ENCODE data around the gene CORO2A.
"Not testable (repeated sequence)": the region's sequence is repeated elsewhere in the genome, so short reads cannot be mapped to it uniquely, and the experiment has no call there.

The CORO2A gene

GRCh38 chr9:98142925-98143481, 49.4 kb downstream of the CORO2A start:
- no peak for DNase-seq (ENCODE audit: low read depth in 3 of 3)

DNA sequence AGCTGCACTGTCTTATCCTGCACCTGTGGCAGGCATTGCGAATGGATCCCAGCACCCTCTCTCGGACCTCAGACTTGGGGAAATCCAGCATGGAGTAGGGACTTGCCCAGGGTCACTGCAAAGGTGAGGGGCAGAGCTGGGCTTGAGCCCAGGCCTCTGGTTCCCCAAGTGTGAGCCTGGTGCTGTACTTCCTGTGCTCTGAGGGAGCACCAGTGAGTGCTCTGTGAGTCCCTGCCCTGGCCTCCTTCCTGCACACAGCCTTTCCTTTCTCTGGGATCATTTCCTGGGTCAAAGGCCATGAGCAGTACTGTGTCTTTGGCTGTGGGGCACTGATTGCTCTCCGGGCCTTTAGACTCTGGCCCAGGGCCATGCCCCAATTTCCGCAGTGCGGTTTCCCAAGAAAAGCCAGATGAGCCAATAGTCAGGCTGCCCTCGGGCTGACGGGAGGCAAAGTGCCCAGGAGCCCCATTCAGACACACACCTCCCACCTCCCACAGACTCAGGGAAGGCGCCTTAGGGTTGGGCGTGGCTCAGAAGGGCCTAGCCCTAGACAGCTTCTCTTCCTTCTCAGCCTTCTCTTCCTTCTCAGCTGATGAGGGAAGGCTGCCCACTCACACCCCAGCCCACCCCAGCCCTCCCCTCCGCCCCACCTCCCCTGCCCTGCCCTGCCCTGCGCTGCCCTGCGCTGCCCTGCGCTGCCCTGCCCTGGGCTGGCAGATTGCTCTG, 50.1 kb downstream of the CORO2A start:
- no peak for DNase-seq (ENCODE audit: low read depth in 3 of 3)

DNA sequence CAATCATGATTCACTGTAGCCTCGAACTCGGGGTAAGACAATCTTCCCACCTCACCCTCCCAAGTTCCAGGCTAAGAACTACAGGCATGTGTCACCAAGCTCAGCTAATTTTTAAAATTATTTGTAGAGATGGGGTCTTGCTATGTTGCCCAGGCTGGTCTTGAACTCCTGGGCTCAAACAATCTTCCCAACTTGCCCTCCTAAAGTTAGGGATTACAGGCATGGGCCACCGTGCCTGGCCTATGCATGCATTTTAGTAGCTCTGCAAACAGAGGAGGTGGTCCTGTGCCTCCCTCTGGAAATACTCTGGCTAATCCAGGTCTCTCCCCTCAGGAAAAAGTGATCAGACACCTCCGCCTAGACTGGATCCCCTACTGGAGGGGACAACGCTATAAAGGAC, 51.9 kb downstream of the CORO2A start:
- DNase-seq (ENCODE audit: low read depth in 3 of 3), result no peak

DNA sequence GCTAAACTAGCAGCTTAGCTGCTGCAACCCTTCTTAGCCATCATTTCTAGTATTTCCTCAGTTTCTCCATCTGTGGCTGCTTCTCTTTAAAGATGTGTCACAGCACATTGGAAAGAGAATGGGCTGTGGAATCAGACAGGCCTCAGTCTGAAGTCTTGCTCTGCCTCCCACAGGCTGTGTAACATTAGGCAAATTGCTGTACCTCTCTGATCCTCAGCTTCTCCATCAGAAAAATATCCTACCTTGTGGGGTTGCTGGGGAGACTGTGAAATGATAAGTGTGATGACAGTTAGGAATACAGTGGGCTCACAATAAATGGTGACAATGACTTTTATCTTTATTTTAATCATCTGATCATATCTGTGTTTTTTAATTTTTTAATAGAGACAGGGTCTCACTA, 55.9 kb downstream of the CORO2A start:
- no peak for DNase-seq (ENCODE audit: low read depth in 3 of 3)

DNA sequence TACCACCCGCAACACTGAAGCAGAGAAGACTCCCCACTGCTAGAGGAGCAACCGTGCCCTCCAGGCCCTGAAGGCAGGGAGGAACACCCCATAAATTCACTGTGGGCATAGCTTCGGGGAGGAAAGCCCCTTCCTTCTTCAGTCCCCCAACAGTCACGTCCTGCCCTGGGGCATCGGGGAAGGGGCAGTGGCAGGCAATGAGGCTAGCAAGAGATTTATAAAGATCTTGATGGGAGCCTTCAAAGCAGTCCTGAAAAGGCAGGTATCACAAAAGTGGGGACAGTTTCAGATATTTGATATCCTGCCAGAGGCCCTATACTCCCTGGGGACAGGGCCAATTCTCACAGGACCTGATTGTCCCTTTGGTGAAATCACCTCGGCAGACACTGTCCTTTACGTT, 56.5 kb downstream of the CORO2A start:
- no peak for DNase-seq (ENCODE audit: low read depth in 3 of 3)

- no peak for DNase-seq (ENCODE audit: low read depth in 3 of 3)
Measured at GRCh38 chr9:98135558-98135934, 56.9 kb downstream of the CORO2A start.

- DNase-seq (ENCODE audit: low read depth in 3 of 3), result no peak
Measured at GRCh38 chr9:98134702-98135557, 57.5 kb downstream of the CORO2A start.

DNA sequence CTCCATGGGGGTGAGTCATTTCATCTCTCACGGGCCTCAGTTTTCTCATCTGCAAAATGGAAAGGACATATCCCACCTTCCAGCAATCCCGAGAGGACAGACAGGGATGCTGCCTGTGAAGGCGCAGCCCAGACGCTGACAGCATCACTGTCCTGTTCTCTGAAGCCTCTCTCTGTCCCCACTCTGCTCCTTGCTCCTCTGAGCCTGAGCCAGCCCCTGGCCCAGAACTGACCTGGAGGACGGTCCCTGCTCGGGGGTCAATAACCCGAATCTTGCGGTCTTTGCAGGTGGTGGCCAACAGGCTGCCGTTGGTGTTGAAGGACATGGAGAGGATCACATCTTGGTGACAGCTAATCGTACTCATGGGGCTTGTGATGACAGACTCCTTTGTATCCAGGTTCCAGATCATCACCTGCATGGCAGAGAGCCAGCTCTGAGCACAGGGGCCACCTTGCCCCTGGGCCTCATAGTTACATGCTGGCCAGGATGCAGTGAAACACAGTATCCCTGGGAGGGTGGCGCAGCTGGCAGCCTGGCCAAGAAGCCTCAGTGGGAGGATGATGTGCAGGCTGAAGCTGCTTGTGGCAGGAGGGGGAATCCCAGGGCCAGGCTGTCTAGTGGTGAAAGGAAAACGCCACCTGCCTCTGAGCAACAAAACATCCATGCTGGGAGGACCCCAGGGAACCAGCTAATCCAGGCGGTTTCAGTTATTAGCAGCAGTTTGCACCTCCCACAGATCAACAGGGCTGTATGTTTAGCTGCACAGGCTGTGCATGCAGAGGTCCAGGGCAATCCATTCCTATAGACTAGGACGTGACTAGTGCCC, 59.4 kb downstream of the CORO2A start:
- DNase-seq (ENCODE audit: low read depth in 3 of 3), result no peak

- no peak for DNase-seq (ENCODE audit: low read depth in 3 of 3)
Measured at GRCh38 chr9:98132158-98132557, 60.3 kb downstream of the CORO2A start.

- no peak for DNase-seq (ENCODE audit: low read depth in 3 of 3)
Measured at GRCh38 chr9:98130576-98131228, 61.7 kb downstream of the CORO2A start.

DNA sequence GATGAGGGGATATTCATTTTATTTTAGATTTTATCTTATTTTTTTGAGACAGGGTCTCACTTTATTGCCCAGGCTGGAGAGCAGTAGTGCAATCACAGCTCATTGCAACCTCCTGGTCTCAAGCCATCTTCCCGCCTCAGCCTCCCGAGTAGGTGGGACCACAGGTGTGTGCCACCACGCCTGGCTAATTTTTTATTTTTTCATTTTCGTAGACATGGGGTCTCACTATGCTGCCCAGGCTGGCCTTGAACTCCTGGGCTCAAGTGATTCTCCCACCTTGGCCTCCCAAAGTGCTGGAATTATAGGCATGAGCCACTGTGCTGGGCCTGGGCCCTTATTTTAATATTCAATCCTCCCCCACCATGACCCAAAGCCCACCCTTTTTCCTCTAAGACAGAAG, 62.4 kb downstream of the CORO2A start:
- DNase-seq (ENCODE audit: low read depth in 3 of 3), result not testable (repeated sequence)

DNA sequence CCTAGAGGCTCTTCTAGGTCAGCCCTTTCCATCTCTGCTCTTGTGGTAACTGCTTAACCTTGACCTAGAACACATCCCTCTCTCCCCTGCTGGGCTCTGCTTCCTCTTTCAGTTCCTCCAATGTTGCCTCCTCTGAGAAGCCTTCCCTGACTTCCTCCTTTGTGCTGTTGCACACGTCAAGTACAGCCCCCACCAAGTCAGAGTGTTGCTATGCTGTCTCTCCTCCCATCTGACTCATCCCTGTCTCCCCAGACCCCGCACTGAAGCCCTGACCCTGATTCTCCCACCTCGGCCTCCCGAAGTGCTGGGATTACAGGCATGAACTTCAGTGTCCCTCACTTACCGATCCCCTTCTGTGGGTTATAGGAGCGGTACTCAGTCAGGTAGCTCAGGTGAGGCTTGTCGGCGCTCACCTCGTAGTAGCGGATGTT, 63.0 kb downstream of the CORO2A start:
- no peak for DNase-seq (ENCODE audit: low read depth in 3 of 3)

- no peak for DNase-seq (ENCODE audit: low read depth in 3 of 3)
Measured at GRCh38 chr9:98128316-98128715, 64.1 kb downstream of the CORO2A start.

GRCh38 chr9:98127226-98127625, 65.2 kb downstream of the CORO2A start:
- no peak for DNase-seq (ENCODE audit: low read depth in 3 of 3)

- DNase-seq (ENCODE audit: low read depth in 3 of 3), result no peak
Measured at GRCh38 chr9:98124637-98125426, 67.6 kb downstream of the CORO2A start.

DNA sequence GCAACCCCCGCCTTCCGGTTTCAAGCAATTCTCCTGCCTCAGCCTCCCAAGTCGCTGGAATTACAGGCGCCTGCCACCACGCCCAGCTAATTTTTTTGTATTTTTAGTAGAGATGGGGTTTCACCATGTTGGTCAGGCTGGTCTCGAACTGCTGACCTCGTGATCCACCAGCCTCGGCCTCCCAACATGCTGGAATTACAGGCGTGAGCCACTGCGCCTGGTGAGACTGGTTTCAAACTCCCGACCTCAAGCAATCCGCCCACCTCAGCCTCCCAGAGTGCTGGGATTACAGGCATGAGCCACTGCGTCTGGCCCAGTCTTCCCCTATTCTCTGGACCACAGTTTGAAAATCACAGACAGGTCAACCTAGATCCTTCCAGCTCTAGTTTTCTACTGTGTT, 68.3 kb downstream of the CORO2A start:
- DNase-seq (ENCODE audit: low read depth in 3 of 3), result not testable (repeated sequence)

- DNase-seq (ENCODE audit: low read depth in 3 of 3), result no peak
Measured at GRCh38 chr9:98121058-98121457, 71.4 kb downstream of the CORO2A start.

DNA sequence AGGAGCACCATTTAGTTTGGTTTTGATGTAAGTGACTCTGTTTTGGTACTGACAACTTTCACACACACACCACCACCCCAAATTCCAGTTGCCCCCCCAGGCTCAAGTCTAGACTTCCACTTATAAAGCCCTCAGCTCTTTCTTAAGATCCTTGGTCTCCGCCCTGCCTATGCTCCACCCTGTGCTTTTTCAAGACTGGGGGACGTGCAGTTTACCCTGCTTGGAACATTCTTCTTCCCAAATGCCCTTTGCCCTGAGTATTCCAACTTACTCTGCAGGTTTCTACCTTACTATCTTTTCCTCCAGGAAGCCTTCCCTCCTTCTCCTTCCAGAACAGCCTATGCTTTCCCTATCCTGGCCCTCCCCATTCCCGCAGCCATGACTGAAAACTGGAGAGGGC, 72.0 kb downstream of the CORO2A start:
- no peak for DNase-seq (ENCODE audit: low read depth in 3 of 3)

- DNase-seq (ENCODE audit: low read depth in 3 of 3), result peak in 2 of 3 experiments; percentile 20 to 65
Measured at GRCh38 chr9:98118640-98119601, 73.5 kb downstream of the CORO2A start, which contains the start of gene TRIM14. TSS of gene TRIM14 (minus strand) at chr9:98119222. CDS start at chr9:98119188, 34 bp downstream.

All from stimulated activated CD4-positive, alpha-beta T cell treated with anti-CD3 and anti-CD28 coated beads, TNF-alpha, amount 100 ng/mL, for 24 hours (primary cell).